Cardiac fibroblast (primary cell): Measurements from ENCODE around the gene ESPNL.

ENCODE experiments used
- DNase-seq, 2 donors: peaks; one replicate each; pipeline versions ENCODE4 v3.0.0 to v3.0.0-alpha.2; 2010; ENCODE audit warnings: low read depth in 2 of 2
- H3K4me3 ChIP-seq, 2 donors: replicated peaks in 1 of 2; 1 replicate in 1 of 2; 2 replicates in 1 of 2; pipeline ENCODE4 v1.5.1; 2011; ENCODE audit warnings: low read depth in 2 of 2, low read length in 2 of 2, mild to moderate bottlenecking in 2 of 2, moderate library complexity in 1 of 2
- CTCF ChIP-seq: IDR thresholded peaks from one replicate; pipeline ENCODE4 v1.5.1; 2011; ENCODE audit warnings: low read depth, mild to moderate bottlenecking, low read length, inconsistent platforms

The ESPNL gene

DNA sequence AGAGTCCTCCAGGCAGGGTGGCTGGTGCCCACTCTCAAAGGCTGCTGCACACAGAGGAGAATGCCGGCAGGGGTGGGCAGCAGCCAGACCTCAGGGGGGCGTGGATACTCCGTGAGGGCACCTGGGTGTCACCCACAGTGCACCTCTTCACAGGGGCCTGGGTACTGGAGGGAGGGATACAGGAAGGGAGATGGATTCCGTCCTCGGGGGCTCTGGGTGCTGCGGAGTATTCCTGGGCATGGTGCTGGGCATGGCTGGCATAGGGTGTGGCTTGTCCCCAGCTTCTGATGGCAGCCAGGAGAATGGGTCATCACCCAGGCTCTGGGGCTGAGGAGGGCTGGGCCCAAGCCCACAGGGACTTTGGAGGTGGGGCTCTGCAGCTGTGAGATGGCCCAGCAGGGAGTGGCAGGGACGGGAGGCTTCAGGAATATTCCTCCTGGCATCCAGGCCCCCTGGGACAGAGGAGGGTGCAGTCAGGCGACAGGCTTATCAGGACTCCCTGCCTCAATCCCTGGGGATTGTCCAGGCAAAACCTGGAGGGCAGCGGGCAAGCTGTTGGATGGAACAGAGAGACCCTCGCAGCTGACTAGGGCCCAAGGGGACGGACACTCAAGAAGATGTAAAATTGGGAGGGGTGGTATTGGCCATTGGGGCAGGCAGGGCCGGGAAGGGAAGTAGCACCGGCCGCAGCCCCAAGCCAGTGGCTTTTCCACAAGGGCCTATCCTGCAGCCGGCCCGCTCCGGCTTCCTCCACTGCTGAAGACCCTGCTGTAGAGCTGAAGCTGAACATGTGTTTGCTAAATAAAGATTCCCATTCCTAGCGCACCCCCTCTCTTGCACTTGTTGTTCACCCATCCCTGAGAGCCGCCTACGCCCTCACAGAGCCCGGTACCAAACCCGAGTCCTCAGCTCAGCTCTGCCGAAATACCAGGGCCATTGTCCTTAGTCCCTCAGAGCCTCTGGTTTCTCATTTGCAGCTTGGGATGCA lies 32.6 kb downstream of the ESPNL start:
- TF ChIP-seq CTCF, result no peak
- no peak overlapping the region for H3K4me3 ChIP-seq
- no peak for DNase-seq

DNA sequence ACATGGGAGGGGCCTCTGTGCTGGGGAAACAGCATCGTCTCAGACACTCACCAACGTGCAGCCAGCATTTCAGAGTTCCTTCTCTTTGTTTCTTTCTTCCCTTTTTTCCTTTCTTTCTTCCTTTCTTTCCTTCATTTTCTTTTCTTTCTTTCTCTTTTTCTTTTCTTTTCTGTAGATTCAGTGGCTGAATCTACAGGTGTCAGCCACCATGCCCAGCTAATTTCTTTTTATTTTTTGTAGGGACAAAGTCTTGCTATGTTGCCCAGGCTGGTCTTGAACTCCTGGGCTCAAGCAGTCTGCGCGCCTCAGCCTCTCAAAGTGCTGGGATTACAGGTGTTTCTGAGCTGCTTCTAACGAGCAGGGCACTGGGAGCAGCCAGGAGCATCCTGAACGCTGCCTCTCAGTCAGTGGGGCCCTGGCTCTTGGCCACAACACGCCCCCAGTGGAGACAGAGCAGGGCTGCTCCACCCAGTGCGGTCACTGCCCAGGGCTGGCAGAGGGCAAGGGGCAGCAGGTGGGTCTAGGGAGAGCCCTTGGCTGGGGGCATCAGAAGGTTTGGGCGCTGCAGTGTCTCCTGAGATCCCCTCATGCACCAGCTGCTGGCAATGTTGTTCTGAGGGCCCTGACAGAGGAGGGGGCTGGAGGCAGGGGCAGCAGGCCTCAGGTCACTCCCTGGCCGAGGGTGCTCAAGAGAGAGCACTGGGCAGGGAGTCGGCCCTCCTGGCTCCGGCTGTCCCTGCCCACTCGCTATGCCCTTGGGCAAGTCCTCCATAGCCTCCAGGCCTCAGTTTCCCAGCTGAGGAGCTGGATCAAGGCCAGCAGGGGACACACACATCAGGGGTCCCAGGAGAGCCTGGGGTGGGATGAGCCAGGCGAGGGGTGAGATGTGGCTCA lies 33.6 kb downstream of the ESPNL start:
- no peak overlapping the region for H3K4me3 ChIP-seq
- no peak for TF ChIP-seq CTCF
- no peak for DNase-seq

GRCh38 chr2:238134393-238134785 lies 34.2 kb downstream of the ESPNL start:
- DNase-seq, result no peak
- no peak for TF ChIP-seq CTCF
- H3K4me3 ChIP-seq, result no peak overlapping the region

DNA sequence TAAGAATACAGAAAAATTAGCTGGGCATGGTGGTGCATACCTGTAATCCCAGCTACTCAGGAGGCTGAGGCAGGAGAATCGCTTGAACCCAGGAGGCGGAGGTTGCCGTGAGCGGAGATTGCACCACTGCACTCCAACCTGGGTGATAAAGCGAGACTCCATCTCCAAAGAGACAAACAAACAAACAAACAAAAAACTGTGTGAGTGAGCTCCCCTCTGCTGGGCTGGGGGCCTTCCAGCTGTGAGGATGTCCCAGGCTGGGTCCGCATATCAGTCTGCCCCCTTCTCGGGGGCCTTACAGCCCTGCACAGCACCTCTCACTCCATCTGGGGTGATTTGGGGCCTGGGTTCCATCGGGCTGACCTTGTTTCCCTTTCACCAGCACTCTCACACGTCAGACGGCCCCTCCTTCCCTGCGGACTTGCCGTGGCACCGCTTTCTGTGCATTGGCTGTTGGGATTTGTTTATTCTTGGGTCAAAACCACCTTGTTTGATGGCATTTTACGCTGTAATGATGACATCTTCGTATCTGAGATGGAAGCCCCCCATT lies 35.5 kb downstream of the ESPNL start:
- DNase-seq, result no peak
- H3K4me3 ChIP-seq, result no peak overlapping the region
- no peak for TF ChIP-seq CTCF

DNA sequence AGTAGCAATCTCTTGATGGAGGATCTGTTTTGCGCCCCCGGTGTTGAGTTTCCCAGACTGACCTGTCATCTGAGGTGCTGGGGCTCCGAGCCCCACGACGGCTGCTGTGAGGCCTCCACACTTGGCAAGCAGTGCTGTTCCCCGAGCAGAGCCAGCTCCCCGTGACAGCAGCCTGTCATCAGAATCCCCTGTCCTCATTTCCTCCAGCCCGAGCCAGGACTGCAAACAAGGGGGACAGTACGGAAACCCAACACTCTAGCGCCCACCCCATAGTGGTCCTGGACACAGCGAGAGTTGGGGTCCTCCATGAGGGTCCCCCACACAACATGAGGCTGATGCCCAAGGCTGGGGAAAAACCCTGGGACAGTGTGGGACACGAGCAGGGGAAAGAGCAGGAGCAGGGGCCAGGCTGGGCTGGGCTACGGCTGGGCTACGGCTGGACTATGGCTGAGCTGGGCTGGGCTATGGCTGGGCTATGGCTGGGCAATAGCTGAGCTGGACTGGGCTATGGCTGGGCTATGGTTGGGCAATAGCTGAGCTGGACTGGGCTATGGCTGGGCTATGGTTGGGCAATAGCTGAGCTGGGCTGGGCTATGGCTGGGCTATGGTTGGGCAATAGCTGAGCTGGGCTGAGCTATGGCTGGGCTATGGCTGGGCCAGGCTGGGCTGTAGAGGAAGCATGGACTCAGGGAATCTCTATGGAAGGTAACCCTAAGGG lies 36.8 kb downstream of the ESPNL start:
- peak; percentile 79 to 86 for DNase-seq
- no peak overlapping the region for H3K4me3 ChIP-seq
- no peak for TF ChIP-seq CTCF

DNA sequence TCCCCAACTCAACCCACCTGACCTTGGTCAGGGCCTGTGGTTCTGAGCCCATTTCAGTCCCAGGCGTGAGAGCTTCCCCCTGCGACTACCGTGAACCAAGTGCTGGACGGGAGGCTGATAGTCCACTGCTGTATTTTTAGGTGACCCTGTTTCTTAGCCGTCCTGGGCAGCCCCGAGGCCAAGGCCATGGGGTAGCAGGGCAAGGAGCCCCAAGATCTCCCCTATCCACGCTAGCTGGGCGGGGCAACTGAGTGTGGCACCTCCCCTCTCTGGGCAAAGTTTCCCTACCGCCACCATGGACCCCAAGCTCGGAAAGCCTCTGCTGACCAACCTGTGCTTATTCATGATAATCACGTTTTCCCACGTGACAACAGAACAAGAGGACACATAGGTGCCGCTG lies 37.7 kb downstream of the ESPNL start:
- no peak for TF ChIP-seq CTCF
- H3K4me3 ChIP-seq, result no peak overlapping the region
- no peak for DNase-seq
